H4 (cell line): Measurements from ENCODE around the gene S100A5. TPM values are rescaled to one million over a fixed set of nuclear protein-coding genes. Genes with fewer than 3 reads are reported as not detected.
A peak's percentile ranks its signal among the peaks of the same experiment; 100 is the strongest.

Experiments used
- DNase-seq: peaks from one replicate; pipeline ENCODE4 v3.0.0-alpha.2; 2015; ENCODE audit warnings: low spot score
- total RNA-seq: library from RNA; depleted of rRNA; stranded (reverse); fragments of >200 nt; shearing (Covaris generic); gene quantifications from 2 replicates; pipeline ENCODE4 v1.2.3, GENCODE V29; 2014; rRNA removed

Gene S100A5
- total RNA-seq, 1 experiment from 2014 or later: not detected

DNA sequence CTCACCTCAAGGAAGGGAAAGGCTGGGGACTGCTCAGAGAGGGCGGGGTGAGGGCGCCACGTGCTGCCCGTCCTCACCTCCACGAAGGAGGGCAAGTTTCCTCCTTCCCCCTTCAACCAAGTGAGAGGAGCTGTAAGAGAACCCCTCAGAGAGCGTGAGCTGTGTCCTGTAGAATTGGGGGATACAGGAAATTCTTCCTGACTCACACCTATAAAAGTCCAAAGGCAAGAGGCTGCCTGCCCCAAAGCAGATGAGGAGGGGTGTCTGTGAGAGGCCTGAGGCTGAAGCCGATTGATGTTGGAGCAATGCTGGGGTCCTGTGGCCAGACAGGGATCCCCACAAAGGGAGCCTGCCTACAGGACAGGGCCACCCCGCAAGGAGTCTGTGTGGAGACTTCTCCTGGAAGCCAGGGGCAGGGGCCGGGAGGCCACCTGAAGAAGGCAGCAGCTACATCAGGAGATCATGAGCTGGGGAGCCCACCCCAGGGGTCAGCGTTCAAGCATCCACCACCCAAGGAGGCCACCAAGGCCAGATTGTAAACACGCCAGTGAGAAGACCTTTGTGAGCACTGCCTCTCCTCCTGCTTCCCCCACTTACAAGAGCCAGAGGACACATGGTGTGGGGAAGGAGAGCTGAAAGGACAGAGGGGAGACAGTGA, 32.7 kb downstream of the S100A5 start:
- DNase-seq: no peak

DNA sequence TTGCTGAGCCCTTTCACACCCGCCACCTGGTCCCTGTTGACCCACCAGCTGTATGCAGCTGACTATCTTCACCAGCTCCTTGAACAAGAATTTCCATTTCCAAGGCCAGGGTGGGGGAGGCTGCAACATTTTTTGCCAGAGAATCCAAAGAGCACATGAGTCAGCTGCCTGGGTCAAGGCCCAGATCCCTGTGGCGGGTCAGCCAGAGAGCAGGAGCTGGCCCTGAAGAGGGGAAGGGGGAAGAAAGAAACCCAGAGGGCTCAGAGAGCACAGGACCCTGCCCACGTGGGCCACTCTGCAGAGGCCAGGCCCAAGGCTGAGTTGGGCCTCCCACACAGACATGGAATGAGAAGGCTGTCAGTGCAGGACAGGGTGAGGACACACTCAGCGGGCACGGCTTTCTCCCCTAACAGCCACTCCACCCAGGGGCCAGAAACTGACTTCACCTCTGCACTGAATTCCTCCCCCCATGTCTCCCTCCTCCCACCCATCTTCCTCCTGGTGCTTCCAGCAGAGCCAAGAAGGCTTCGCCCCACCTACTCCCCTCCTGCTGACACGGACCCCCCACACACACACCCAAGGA, 33.8 kb downstream of the S100A5 start:
- peak; percentile 67 for DNase-seq

DNA sequence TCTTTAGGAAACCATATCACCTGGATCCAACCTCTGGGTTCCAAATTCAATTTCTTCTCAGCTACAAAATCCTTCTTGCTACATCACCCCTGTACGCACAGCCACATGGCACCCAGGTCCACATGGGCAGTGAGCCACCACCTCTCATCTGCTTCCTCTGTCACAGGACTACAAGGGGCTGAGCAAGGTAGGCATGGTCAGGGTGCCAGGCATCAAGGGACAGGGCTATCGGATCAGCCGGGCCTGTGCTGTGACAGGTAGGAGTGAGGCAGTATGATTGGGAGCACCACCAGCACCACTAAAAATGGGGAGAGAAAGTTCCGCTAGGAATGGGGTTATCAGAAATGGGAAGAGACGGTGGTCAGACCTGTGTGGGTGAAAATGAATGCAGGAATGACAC, 34.3 kb downstream of the S100A5 start:
- DNase-seq: no peak

- DNase-seq: no peak
Measured at GRCh38 chr1:153505576-153505975, 35.2 kb downstream of the S100A5 start.

DNA sequence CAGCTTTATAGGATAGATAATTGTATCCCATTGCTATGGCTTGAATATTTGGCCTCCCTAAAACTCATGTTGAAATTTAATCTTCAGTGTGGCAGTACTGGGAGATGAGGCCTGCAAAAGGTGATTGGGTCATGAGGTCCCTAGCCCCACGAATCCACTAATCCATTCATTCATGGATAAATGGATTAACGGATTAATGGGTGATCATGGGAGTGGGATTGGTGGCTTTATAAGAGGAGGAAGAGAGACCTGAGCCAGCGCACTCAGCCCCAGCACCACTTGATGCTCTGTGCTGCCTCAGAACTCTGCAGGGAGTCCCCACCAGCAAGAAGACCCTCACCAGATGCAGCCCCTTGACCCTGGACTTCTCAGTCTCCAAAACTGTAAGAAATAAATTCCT, 37.0 kb downstream of the S100A5 start:
- DNase-seq: no peak

DNA sequence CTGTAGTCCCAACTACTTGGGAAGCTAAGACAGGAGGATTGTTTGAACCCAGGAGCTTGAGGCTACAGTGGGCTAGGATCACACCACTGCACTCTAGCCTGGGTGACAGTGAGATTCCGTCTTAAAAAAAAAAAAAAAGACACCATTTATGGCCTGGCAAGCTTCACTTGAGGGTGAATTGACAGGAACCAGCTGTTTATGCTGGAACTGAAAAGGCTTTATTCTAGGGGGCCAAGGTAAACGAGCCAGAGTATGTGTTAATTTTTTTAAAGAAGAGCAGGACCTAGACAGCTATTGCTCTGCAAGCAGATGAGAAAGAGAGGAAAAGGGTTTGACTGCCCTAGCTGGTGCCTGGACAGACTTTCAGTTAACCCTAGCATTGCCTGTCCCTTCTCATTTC, 42.0 kb downstream of the S100A5 start:
- DNase-seq: no peak

DNA sequence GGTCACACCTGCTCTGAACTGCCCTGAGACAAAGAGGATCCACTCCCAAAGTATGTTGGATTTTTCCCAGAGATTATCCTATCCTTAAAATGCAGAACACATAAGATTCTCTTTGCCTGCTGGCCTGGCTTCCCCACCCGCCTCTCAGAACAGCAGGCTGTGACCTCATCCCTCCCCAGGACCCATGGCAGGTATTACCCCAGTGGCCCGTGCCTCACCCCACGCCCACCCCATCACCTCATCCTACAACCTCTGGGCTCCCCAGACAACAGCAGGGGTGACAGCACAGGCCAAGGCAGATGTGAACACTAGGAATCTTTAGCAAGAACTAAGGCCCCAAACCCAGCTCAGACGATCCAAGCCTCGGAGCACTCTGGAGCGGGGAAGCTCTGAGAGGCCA, 45.2 kb downstream of the S100A5 start:
- no peak for DNase-seq

DNA sequence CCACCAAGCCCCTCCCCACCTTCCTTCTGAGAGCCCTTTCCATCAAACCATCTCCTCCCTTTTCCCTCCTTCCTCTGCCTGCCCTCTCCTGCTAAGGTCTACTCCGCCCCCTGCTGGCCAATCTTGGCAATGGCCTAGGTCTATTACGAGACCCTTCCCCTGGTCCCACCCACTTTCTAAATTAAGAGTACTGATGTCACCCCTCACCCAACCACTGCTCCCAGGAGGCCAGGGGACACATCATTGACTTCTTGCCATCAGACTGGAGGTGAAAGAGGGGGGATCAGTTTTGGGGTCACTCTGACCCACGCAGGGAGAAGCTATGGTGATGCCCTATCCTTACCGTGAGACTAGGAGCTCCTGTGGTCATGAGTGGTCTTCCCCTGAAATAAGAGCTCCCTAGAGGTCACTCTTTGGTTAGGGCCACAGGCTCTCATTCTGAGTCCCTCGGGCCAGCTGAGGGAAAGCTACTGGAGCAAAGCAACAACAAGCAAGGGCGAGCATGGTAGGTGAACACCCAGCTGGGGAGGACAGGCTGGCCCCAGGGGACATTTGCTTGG, 45.7 kb downstream of the S100A5 start:
- peak; percentile 59 for DNase-seq

- no peak for DNase-seq
Measured at GRCh38 chr1:153493343-153493960, 47.3 kb downstream of the S100A5 start.

DNA sequence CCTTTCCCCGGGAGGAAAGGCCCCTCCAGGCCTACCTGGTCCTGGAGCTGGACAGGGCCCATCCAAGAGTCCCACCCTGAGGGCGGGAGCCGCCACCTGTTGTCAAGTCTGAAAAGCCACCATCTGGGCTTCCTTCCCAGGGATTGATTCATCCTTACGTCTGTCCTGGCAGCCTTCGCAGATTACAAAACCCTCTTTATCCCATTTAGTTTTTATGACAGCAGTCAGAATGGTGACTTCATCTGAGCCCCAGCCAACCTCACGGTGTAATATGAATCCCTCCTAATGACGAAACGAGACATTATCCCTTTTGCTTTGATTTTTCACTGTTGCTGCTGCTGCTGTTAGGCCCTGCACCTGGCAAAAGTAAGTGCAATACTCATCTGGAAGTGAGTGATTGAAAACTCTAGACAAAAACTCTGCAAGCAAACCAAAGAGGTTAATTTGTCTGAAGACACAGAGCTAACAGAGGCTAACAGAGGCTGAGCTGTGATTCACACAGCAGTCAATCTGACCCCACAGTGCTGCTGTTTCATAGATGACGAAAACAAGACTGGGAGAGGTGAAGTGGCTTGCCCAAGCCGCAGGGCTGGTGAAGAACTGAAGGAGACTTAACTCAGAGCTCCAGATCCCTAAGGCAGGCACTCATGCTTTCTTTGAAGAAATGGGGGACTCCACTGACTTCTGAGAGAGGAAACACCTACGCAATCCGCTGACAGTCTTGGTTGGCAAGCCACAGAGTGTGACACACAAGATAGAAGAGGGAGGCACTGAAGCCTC, 50.3 kb downstream of the S100A5 start:
- peak; percentile 92 for DNase-seq

- no peak for DNase-seq
Measured at GRCh38 chr1:153488731-153489130, 52.0 kb downstream of the S100A5 start.

DNA sequence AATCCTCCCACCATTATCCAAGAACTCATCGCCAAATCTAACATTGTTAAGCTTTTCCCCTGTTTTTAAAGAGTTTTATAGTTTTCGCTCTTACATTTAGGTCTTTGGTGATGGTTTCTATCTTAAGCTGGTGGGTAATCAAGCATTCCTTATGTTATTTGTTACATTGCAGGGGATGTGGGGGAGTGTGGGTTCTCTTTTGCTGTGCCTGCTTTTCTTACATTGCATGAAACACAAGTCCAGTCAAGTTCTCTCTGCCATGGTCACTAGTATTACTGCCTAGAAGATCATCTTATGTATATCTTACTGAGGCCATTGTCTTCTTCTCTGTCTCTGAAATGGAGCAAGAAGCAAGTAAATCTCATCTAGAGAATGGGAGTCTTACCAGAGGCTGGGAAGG, 53.0 kb downstream of the S100A5 start:
- no peak for DNase-seq

Other genes with a start within 250 kb of the S100A5 start
- not detected in 2 replicates for gene PGLYRP3, start 228.0 kb downstream of the S100A5 start, total RNA-seq
- not detected in 2 replicates for gene PGLYRP4, start 192.1 kb downstream of the S100A5 start, total RNA-seq
- gene S100A9, start 183.1 kb downstream of the S100A5 start, total RNA-seq: 0.74 TPM in 1 of 2 replicates, not detected in the other
- gene S100A12, start 165.3 kb downstream of the S100A5 start, total RNA-seq: not detected in 2 replicates
- gene S100A8, start 149.9 kb downstream of the S100A5 start, total RNA-seq: not detected in 2 replicates
- not detected in 2 replicates for gene S100A7A, start 124.4 kb downstream of the S100A5 start, total RNA-seq
- not detected in 2 replicates for gene S100A7, start 80.3 kb downstream of the S100A5 start, total RNA-seq
- gene S100A6, start 4.9 kb downstream of the S100A5 start, total RNA-seq: 469 and 852 TPM in 2 replicates
- 33.4 and 36.2 TPM in 2 replicates for gene S100A4, start 4.9 kb upstream of the S100A5 start, total RNA-seq
- gene S100A3, start 8.3 kb upstream of the S100A5 start, total RNA-seq: 5.2 and 5.3 TPM in 2 replicates
- gene S100A2, start 24.9 kb upstream of the S100A5 start, total RNA-seq: 17.8 and 33.2 TPM in 2 replicates
- gene S100A16, start 72.2 kb upstream of the S100A5 start, total RNA-seq: 25.1 and 35.9 TPM in 2 replicates
- gene S100A14, start 75.4 kb upstream of the S100A5 start, total RNA-seq: not detected in 2 replicates
- gene S100A13, start 86.6 kb upstream of the S100A5 start, total RNA-seq: 160 and 175 TPM in 2 replicates
- gene S100A1, start 87.5 kb upstream of the S100A5 start, total RNA-seq: 0.91 TPM in 1 of 2 replicates, not detected in the other
- gene CHTOP, start 93.1 kb upstream of the S100A5 start, total RNA-seq: 39.3 and 42.6 TPM in 2 replicates
- 82.5 and 98.7 TPM in 2 replicates for gene SNAPIN, start 117.8 kb upstream of the S100A5 start, total RNA-seq
- 345 and 420 TPM in 2 replicates for gene ILF2, start 130.1 kb upstream of the S100A5 start, total RNA-seq
- gene NPR1, start 137.8 kb upstream of the S100A5 start, total RNA-seq: not detected in 2 replicates
- 16.7 and 18.6 TPM in 2 replicates for gene INTS3, start 187.1 kb upstream of the S100A5 start, total RNA-seq
- gene SLC27A3, start 234.5 kb upstream of the S100A5 start, total RNA-seq: 0.93 and 2.9 TPM in 2 replicates